HCT116 (cell line): ENCODE measurements around the gene PPP1R27.

Source experiments
- CTCF ChIP-seq, 3 experiments: fragments of 200-600 bp in 1 of 3; sonication (generic) in 1 of 3; IDR thresholded peaks in 2 of 3; conservative IDR thresholded peaks in 1 of 3; 2 replicates each; pipeline ENCODE4 v1.5.1; 2012 to 2017; ENCODE audit warnings: low read depth in 2 of 3, low read length in 2 of 3, antibody characterized with exemption in 1 of 3, borderline replicate concordance in 1 of 3, control low read depth in 1 of 3, mild to moderate bottlenecking in 1 of 3, mixed read lengths in 1 of 3, mixed run types in 1 of 3, moderate library complexity in 1 of 3; ENCODE audit not compliant: insufficient read depth in 1 of 3
- EGR1 ChIP-seq: IDR thresholded peaks from 2 replicates; pipeline ENCODE4 v1.6.1; 2012; ENCODE audit warnings: low read depth
- EZH2 ChIP-seq: fragments of 200-600 bp; sonication (generic); IDR thresholded peaks from 2 replicates; pipeline ENCODE4 v1.6.1; 2017; ENCODE audit warnings: antibody characterized with exemption, mixed run types
- EZH2phosphoT487 ChIP-seq: fragments of 200-600 bp; IDR thresholded peaks from 2 replicates; pipeline ENCODE4 v1.6.1; 2018; ENCODE audit warnings: antibody characterized with exemption, borderline replicate concordance
- POLR2A ChIP-seq: IDR thresholded peaks from 2 replicates; pipeline ENCODE4 v1.7.0; 2011; ENCODE audit warnings: borderline replicate concordance; ENCODE audit not compliant: insufficient read depth, insufficient read length; ENCODE audit errors: extremely low read depth
- POLR2AphosphoS5 ChIP-seq: IDR thresholded peaks from 2 replicates; pipeline ENCODE4 v1.6.1; 2011; ENCODE audit warnings: mild to moderate bottlenecking, low read depth, low read length, moderate library complexity
- RAD21 ChIP-seq: IDR thresholded peaks from 2 replicates; pipeline ENCODE4 v1.6.1; 2012; ENCODE audit warnings: low read depth, mild to moderate bottlenecking
- SP1 ChIP-seq: IDR thresholded peaks from 2 replicates; pipeline ENCODE4 v1.6.1; 2012; ENCODE audit warnings: low read depth
- SRF ChIP-seq: IDR thresholded peaks from 2 replicates; pipeline ENCODE4 v1.6.1; 2012; ENCODE audit warnings: low read depth
- YY1 ChIP-seq: IDR thresholded peaks from 2 replicates; pipeline ENCODE4 v1.6.1; 2011; ENCODE audit warnings: low read length, low read depth, moderate library complexity, mild to moderate bottlenecking; ENCODE audit not compliant: insufficient replicate concordance; ENCODE audit errors: extremely low read depth
- ZFX ChIP-seq: fragments of 450-650 bp; IDR thresholded peaks from 2 replicates; pipeline ENCODE4 v1.6.1; 2017
- ZNF274 ChIP-seq: fragments of 200-500 bp; sonication (Bioruptor generic); IDR thresholded peaks from 2 replicates; pipeline ENCODE4 v1.6.1; 2014; ENCODE audit warnings: mild to moderate bottlenecking, low read depth, low read length, inconsistent platforms
- TF ChIP-seq, protein P1 (sequence below): IDR thresholded peaks from 2 replicates; pipeline ENCODE4 v1.6.1; 2012; ENCODE audit warnings: low read depth

- TF ChIP-seq CTCF (IDR thresholded peaks at IDR 0.05 in 2 of 3, conservative IDR thresholded peaks at IDR 0.05 in 1 of 3; ENCODE audit: borderline replicate concordance in 1 of 3, insufficient read depth in 1 of 3, low read depth in 2 of 3, low read length in 2 of 3), result no peak
- no peak for TF ChIP-seq POLR2AphosphoS5
- TF ChIP-seq, protein P1, sequence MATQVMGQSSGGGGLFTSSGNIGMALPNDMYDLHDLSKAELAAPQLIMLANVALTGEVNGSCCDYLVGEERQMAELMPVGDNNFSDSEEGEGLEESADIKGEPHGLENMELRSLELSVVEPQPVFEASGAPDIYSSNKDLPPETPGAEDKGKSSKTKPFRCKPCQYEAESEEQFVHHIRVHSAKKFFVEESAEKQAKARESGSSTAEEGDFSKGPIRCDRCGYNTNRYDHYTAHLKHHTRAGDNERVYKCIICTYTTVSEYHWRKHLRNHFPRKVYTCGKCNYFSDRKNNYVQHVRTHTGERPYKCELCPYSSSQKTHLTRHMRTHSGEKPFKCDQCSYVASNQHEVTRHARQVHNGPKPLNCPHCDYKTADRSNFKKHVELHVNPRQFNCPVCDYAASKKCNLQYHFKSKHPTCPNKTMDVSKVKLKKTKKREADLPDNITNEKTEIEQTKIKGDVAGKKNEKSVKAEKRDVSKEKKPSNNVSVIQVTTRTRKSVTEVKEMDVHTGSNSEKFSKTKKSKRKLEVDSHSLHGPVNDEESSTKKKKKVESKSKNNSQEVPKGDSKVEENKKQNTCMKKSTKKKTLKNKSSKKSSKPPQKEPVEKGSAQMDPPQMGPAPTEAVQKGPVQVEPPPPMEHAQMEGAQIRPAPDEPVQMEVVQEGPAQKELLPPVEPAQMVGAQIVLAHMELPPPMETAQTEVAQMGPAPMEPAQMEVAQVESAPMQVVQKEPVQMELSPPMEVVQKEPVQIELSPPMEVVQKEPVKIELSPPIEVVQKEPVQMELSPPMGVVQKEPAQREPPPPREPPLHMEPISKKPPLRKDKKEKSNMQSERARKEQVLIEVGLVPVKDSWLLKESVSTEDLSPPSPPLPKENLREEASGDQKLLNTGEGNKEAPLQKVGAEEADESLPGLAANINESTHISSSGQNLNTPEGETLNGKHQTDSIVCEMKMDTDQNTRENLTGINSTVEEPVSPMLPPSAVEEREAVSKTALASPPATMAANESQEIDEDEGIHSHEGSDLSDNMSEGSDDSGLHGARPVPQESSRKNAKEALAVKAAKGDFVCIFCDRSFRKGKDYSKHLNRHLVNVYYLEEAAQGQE, result no peak
- TF ChIP-seq POLR2A, result no peak
- TF ChIP-seq EZH2phosphoT487, result no peak
- TF ChIP-seq YY1, result no peak
- no peak for TF ChIP-seq EGR1
- TF ChIP-seq RAD21, result no peak
- TF ChIP-seq EZH2, result no peak
- no peak for TF ChIP-seq ZNF274
- no peak for TF ChIP-seq ZFX
- no peak for TF ChIP-seq SRF
- TF ChIP-seq SP1, result no peak
Measured at GRCh38 chr17:81815646-81815986, 19.2 kb downstream of the PPP1R27 start.
